A549 treated with dexamethasone at 1 μM for 4 hours (cell line): ENCODE results near the gene ADGRL4. TPM values are rescaled to one million over a fixed set of nuclear protein-coding genes. Genes with fewer than 3 reads are reported as not detected.

Experiments used
- total RNA-seq: library from RNA; stranded (reverse); fragments of 200-300 nt; extraction: Qiagen RNA extraction; gene quantifications from 5 replicates; pipeline ENCODE4 v1.2.3, GENCODE V29; 2022

ADGRL4 gene
- not detected in 5 replicates for total RNA-seq

DNA sequence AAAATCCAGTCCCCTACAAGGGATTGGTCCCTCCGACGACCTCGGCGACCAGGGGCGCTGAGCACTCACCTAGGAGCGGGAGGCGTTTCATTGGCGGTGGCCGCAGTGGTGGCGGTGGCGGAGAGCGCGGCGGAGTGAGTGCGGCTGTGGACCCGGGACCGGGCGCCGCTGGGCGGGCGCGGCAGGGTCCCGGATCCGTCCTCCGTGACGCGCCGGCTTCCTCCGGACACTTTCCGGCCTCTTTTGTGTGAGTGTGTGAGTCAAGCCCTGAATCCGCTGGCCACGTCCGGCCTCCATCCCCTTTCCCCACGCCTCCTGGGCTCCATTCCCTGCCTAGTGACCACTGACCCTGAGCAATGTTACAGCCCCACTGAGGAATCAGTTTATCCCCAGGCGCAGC, at the start of gene ADGRL4:
TSS of gene ADGRL4 (minus strand) at position 167 of the 400 bp plus-strand sequence. CDS start at position 91, 76 bp downstream.

